B cell (primary cell): ENCODE data around the gene SDF2L1. TPM values are rescaled to one million over a fixed set of nuclear protein-coding genes. Genes with fewer than 3 reads are reported as not detected.
A peak's percentile ranks its signal among the peaks of the same experiment; 100 is the strongest.

Source experiments
- ATAC-seq: fragments of 200-7000 bp; cut with Tn5 transposase; one replicate; pipeline ENCODE4 v1.10.0; 2021; ENCODE audit warnings: low read depth, mild to moderate bottlenecking, moderate number of reproducible peaks, moderate library complexity
- CTCF ChIA-PET: fragments of 350-600 bp; sonication (Branson Sonifier 250); formaldehyde crosslinking; loops from one replicate; lab custom pipeline; 2021; ENCODE audit warnings: antibody characterized with exemption, inconsistent platforms; lab: Charles Lee
- POLR2A ChIA-PET: fragments of 350-600 bp; sonication (Branson Sonifier 250); formaldehyde crosslinking; loops from one replicate; lab custom pipeline; 2021; ENCODE audit warnings: antibody characterized with exemption; lab: Charles Lee
- DNase-seq: peaks from one replicate; pipeline ENCODE4 v3.0.0; 2013
- H2AFZ ChIP-seq: 2 replicates; pipeline ENCODE4 v1.6.1; 2012; ENCODE audit warnings: mild to moderate bottlenecking, low read depth, low read length; ENCODE audit not compliant: insufficient read depth, poor library complexity, severe bottlenecking
- H3K27ac ChIP-seq, 2 donors: 1 replicate in 1 of 2; 2 replicates in 1 of 2; pipeline ENCODE4 v1.5.1; 2012 to 2013; ENCODE audit warnings: low read length in 2 of 2, mild to moderate bottlenecking in 2 of 2, moderate library complexity in 1 of 2
- H3K27me3 ChIP-seq, 4 experiments: fragments of 200-600 bp in 1 of 4; sonication (generic) in 1 of 4; replicated peaks in 1 of 4; 1 replicate in 2 of 4; 2 replicates in 2 of 4; pipeline versions ENCODE4 v1.6.1 to v1.7.0; 2013 to 2016; ENCODE audit warnings: low read length in 3 of 4, mild to moderate bottlenecking in 2 of 4, mixed read lengths in 1 of 4, moderate library complexity in 1 of 4; ENCODE audit not compliant: insufficient read depth in 4 of 4, control insufficient read depth in 3 of 4; ENCODE audit errors: control extremely low read depth in 1 of 4
- H3K36me3 ChIP-seq, 2 experiments: replicated peaks in 1 of 2; 1 replicate in 1 of 2; 2 replicates in 1 of 2; pipeline versions ENCODE4 v1.6.1 to v1.7.1; 2013; ENCODE audit warnings: low read length in 1 of 2; ENCODE audit not compliant: insufficient read depth in 2 of 2, control insufficient read depth in 1 of 2; ENCODE audit errors: control extremely low read depth in 1 of 2, extremely low read depth in 1 of 2
- H3K4me1 ChIP-seq, 2 donors: fragments of 200-600 bp in 1 of 2; sonication (generic) in 1 of 2; 1 replicate in 1 of 2; 2 replicates in 1 of 2; pipeline versions ENCODE4 v1.5.1 to v1.6.1; 2013 to 2017; ENCODE audit warnings: low read length in 2 of 2; ENCODE audit not compliant: control insufficient read depth in 2 of 2, insufficient read depth in 2 of 2
- H3K4me2 ChIP-seq: replicated peaks from 2 replicates; pipeline ENCODE3; 2012; ENCODE audit warnings: mild to moderate bottlenecking, low read depth, low read length; ENCODE audit not compliant: poor library complexity, severe bottlenecking
- H3K4me3 ChIP-seq, 5 experiments: fragments of 200-600 bp in 1 of 5; sonication (generic) in 1 of 5; 1 replicate in 3 of 5; 2 replicates in 2 of 5; pipeline versions ENCODE4 v1.5.1 to v1.7.0; 2011 to 2016; ENCODE audit warnings: low read length in 4 of 5, mild to moderate bottlenecking in 4 of 5, low read depth in 2 of 5, control low read depth in 1 of 5, moderate library complexity in 1 of 5; ENCODE audit not compliant: insufficient read depth in 1 of 5; ENCODE audit errors: control extremely low read depth in 1 of 5, extremely low read depth in 1 of 5
- H3K79me2 ChIP-seq: fragments of 200-600 bp; sonication (generic); one replicate; pipeline ENCODE4 v1.6.0; 2016; ENCODE audit warnings: low read length; ENCODE audit not compliant: control insufficient read depth, insufficient read depth
- H3K9ac ChIP-seq: fragments of 200-600 bp; sonication (generic); 2 replicates; pipeline ENCODE4 v1.6.1; 2017; ENCODE audit warnings: mild to moderate bottlenecking, low read length, moderate library complexity
- H3K9me3 ChIP-seq, 3 donors: one replicate each; pipeline versions ENCODE4 v1.6.1 to v1.7.1; 2013; ENCODE audit warnings: low read length in 2 of 3; ENCODE audit not compliant: control insufficient read depth in 2 of 3, insufficient read depth in 1 of 3; ENCODE audit errors: control extremely low read depth in 1 of 3
- H4K20me1 ChIP-seq: 2 replicates; pipeline ENCODE4 v1.6.0; 2012; ENCODE audit warnings: mild to moderate bottlenecking, low read length; ENCODE audit not compliant: insufficient read depth, control insufficient read depth, poor library complexity, severe bottlenecking
- H3K27ac Mint-ChIP-seq: one replicate; pipeline ENCODE4 v1.8.0; 2021; ENCODE audit warnings: mixed read lengths
- H3K27me3 Mint-ChIP-seq: one replicate; pipeline ENCODE4 v1.8.0; 2021; ENCODE audit warnings: mixed read lengths
- H3K4me1 Mint-ChIP-seq: one replicate; pipeline ENCODE4 v1.8.0; 2021; ENCODE audit warnings: mixed read lengths
- H3K4me3 Mint-ChIP-seq: one replicate; pipeline ENCODE4 v1.8.0; 2021; ENCODE audit warnings: mixed read lengths
- H3K9me3 Mint-ChIP-seq: one replicate; pipeline ENCODE4 v1.8.0; 2022; ENCODE audit warnings: mixed read lengths; ENCODE audit not compliant: insufficient read depth
- CTCF ChIP-seq: fragments of 200-600 bp; IDR thresholded peaks from one replicate; pipeline ENCODE4 v1.8.0; 2022; ENCODE audit warnings: antibody characterized with exemption, mild to moderate bottlenecking
- EZH2 ChIP-seq: IDR thresholded peaks from 2 replicates; pipeline ENCODE4 v1.6.1; 2012; ENCODE audit warnings: borderline replicate concordance, low read depth, mild to moderate bottlenecking, moderate library complexity, low read length; ENCODE audit not compliant: insufficient read depth, poor library complexity, severe bottlenecking
- WGBS: methylation state at CpG from one replicate; pipeline ENCODE4 v1.1.5; 2013; ENCODE audit warnings: missing lambda C conversion rate; ENCODE audit not compliant: insufficient coverage; 5-methylcytosine and 5-hydroxymethylcytosine counted together
- intact Hi-C: fragments of 100-400 bp; cut with micrococcal nuclease; formaldehyde crosslinking; loops from one replicate; pipeline ENCODE4 v1.10.0; 2022
- polyA plus RNA-seq: library from polyadenylated mRNA; depleted of rRNA; stranded (reverse); fragments of >200 nt; gene quantifications from 2 replicates; pipeline ENCODE4 v1.2.3, GENCODE V29; 2012
- total RNA-seq, 2 donors: library from RNA; stranded (reverse); fragments of 120-200 nt in 1 of 2; gene quantifications; 1 replicate in 1 of 2; 2 replicates in 1 of 2; pipeline versions ENCODE4 v1.2.3 to v1.2.4, GENCODE V29; 2013 to 2022

The SDF2L1 gene
- total and polyA plus RNA-seq, 2 donors (not counting 1 experiment from before 2014, with no cell fraction given): 15.2 to 23.5 TPM

GRCh38 chr22:21626073-21626734 is 15.9 kb upstream of the SDF2L1 start:
- Histone ChIP-seq H4K20me1 (peaks cover 80% of the 10 kb centered on the region), H3K36me3 (peaks cover 0 to 51% of the 10 kb centered on the region in 2 experiments), H3K4me1 (peaks cover 23 to 33% of the 10 kb centered on the region in 2 donors), H3K27ac (peak overlapping the region in 1 of 2 donors; percentile 30), H3K79me2 (peaks cover 51% of the 10 kb centered on the region), H2AFZ (no peak overlapping the region), H3K9me3 (peaks cover 0 to 6% (median 0%) of the 10 kb centered on the region in 3 donors), H3K9ac (no peak overlapping the region), H3K4me3 (no peak overlapping the region), H3K27me3 (no peaks in the 10 kb centered on the region), H3K4me2 (no peak overlapping the region)
- 60% methylated on average over 3 of the region's 4 CpGs for WGBS
- Mint-ChIP-seq H3K4me1 (peaks cover 44% of the 10 kb centered on the region), H3K9me3 (no peaks in the 10 kb centered on the region), H3K27me3 (no peaks in the 10 kb centered on the region), H3K4me3 (no peak overlapping the region), H3K27ac (peak overlapping the region; percentile 1)
- ChIA-PET POLR2A (interaction anchor here (0.8 kb wide), 2 partner anchors 10 to 16 kb away, joined by 3 read pairs; partner anchors contain the start of gene SDF2L1), CTCF (interaction anchor here (3.8 to 11.1 kb wide), 2 partner anchors 9 to 18 kb away, joined by 21 to 168 read pairs; partner anchors contain the start of gene SDF2L1)
- ATAC-seq (no peak), DNase-seq (no peak)
- intact Hi-C loops: no loop called here
- TF ChIP-seq EZH2: no peak
- no peak for TF ChIP-seq CTCF
